ENCODE measurements around the gene MAGEC3.
"Not testable (repeated sequence)": the region's sequence is repeated elsewhere in the genome, so short reads cannot be mapped to it uniquely, and the experiment has no call there.

Gene MAGEC3

GRCh38 chrX:141838016-141838415 is at the start of gene MAGEC3:
Gene MAGEC3 (plus strand): TSS chrX:141838316. CDS start chrX:141838316, 0 bp downstream.
- DNase-seq: no peak

- DNase-seq: no peak
Measured at GRCh38 chrX:141791856-141792255, 46.3 kb upstream of the MAGEC3 start.

DNA sequence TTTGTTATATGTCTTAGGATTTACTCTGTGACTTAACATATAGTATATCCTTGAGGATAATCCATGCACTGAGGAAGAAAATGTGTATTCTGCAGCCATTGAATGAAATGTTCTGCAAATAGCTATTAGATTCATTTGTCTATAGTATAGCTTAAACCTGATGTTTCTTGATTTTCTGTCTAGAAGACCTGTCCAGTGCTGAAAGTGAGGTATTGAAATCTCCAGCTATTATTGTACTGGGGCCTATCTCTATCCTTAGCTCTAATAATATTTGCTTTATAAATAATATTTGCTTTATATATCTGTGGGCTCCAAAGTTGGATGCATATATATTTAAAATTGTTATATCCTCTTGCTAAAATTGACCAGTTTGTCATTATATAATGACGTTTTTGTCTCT is 26.7 kb upstream of the MAGEC3 start:
- no peak for DNase-seq

- DNase-seq: no peak
Measured at GRCh38 chrX:141814213-141814857, 23.8 kb upstream of the MAGEC3 start.

- DNase-seq: no peak
Measured at GRCh38 chrX:141815904-141816303, 22.2 kb upstream of the MAGEC3 start.

GRCh38 chrX:141832247-141832646 is 5.9 kb upstream of the MAGEC3 start:
- DNase-seq: no peak

GRCh38 chrX:141839856-141840255 is 1.7 kb downstream of the MAGEC3 start:
- no peak for DNase-seq

- no peak for DNase-seq
Measured at GRCh38 chrX:141857479-141857878, 19.4 kb downstream of the MAGEC3 start.

- DNase-seq: no peak
Measured at GRCh38 chrX:141879616-141880015, 41.5 kb downstream of the MAGEC3 start.

- DNase-seq: not testable (repeated sequence)
Measured at GRCh38 chrX:141888811-141889210, 50.7 kb downstream of the MAGEC3 start.

- no peak for DNase-seq
Measured at GRCh38 chrX:141894733-141895132, 56.6 kb downstream of the MAGEC3 start.

DNA sequence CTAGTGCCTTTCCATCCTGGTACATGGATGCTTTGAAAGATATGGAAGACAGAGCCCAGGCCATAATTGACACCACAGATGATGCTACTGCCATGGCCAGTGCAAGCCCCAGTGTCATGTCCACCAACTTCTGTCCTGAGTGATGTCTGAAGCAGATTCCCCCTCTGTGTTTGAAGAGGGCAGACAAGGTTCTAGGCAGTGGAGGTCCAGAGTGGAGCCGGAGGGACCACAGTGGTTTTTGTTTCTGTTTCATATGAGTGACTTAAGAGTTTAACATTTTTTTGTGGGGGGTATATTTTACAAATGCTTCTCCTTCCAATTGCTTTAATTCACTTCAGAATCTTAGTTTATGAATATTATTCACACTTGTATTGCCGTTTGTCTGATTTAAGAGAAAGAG is 59.6 kb downstream of the MAGEC3 start:
- DNase-seq: no peak

DNA sequence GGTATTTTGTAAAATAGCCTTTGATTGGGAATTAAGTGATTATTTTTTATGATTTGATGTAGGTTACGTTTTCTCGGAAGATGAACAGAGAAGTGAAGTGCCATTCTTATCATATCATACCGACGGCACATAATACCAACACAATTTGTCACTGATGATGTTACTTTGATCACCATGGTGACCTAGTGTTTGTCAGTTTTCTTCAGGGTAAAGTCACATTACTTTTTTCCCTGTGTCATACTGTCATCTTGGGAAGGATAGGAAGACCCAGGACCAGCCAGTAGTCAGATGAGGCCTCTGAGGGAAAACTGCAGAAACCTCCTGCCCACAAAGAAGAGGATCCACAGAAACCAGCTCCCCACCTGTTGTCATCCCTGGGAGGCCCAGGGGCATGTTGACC is 64.2 kb downstream of the MAGEC3 start:
- DNase-seq: no peak

DNA sequence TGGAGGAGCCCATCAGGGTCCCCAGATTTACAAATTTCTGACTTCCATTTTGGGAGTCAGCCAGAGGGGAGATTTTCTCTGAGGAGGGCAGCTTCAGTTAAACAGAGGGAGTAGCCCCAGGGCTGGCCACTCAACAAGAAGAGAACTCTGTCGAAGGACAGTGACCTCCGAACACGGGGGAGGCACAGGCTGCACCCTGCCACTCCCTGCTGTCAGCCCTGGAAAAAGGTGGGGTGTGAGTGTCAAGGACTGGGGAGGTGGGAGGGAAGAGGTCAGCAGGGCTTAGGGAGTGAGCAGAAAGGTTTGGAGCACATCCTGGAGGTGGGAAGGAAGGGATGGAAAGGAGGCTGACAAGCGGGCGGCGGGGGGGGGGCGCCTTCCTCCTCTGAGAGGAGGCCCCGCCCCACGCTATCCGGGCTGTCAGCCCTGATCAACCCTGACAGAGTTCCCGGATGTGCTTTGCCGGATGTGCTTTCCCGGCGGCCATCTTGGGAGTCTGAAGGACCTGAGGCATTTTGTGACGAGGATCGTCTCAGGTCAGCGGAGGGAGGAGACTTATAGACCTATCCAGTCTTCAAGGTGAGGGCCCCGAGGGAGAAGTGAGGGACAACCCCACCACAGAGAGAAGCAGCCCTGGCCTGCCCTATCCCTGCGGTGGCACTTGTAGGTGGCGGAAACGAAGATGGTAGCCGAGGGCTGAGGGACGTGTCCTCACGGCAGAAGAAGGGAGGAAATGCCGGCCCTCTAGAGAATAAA is 65.5 kb downstream of the MAGEC3 start, which contains the start of gene MAGEC1:
Gene MAGEC1 (plus strand): TSS at position 495 of the 756 bp plus-strand sequence. CDS start 1,179 bp downstream, outside the sequence.
- no peak for DNase-seq

GRCh38 chrX:141904262-141904661 is 66.1 kb downstream of the MAGEC3 start:
- no peak for DNase-seq

DNA sequence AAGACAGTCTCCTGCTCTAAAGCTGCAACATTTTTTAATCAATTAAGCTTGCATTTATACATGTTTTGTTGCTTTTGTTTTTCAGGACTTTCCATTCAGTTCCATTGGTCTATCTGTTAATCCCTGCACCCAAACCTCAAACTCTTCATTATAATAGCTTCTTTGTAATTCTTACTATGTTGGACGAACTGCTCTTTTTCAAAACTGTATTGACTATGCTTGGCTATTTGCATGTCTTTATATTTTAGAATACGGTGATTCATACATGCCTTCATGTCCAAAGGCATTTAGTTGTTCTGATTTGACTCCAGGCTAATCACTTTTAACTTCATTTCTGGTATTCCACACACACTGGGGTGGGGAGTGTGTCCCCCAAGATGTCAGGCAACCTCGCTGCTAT is 79.7 kb downstream of the MAGEC3 start:
- no peak for DNase-seq

DNA sequence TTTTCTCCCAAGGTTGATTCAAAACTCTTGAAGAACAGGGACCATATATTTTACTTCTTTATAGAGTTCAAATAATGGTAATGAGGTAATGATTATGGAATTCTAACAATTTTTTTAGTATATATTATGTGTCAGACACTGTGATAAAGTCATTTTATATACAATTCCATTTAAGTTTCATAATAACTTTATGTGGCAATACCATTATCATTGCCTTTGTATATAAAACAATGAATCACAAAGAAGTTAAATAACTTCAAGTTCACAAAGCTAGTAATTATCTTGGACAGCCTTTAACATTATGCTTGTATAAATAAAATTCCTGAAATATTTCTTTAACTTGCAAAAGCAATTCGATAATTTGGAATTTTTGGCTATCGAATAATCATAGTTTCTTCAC is 86.2 kb downstream of the MAGEC3 start:
- DNase-seq: no peak

- DNase-seq: no peak
Measured at GRCh38 chrX:141928432-141928831, 90.3 kb downstream of the MAGEC3 start.

DNA sequence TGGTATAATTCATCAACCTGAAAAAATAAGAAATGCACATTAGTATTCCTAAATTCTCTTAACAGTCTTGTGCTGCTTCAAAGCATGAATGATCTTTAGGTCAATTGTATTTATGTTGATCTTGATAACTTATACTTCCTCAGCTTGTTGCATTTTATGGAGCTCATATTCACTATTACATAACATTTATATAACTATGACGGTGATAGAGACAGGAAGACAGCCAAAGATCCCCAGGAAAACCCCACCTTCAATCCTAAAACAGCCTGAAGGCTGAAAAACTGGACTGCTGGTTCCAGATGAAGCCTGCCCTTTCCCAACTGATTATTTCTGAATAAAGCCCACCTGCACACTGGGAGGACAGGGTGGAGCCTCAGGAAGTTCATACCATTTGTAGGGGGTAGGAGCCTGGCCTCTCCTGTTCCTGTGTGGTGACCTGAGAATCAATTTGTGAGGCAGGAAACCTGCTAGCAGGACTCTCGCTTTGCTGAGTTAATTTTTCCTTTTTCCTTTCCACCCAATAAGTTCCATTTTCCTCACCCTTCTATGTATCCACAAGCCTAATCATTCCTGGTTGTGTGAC is 96.0 kb downstream of the MAGEC3 start:
- no peak for DNase-seq

DNA sequence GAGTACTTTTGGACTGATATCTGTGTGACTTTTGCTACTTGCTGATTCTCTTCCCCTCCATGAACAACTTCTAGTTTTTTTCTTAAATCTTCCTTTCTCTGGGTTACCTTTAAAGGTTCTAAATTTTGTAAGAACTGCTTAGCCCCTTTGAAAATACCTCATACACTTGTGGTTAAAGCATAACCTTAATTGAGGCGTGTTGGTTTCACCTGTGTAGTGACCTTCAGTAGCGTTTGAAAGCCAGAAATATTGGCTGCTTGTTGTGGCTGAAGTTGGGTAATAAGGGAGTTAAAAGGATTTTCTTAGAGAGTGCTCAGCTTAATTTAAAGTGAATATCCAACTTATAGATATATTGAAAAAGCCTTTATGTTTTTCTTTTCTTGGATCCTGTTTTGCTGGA is 97.5 kb downstream of the MAGEC3 start:
- no peak for DNase-seq

DNA sequence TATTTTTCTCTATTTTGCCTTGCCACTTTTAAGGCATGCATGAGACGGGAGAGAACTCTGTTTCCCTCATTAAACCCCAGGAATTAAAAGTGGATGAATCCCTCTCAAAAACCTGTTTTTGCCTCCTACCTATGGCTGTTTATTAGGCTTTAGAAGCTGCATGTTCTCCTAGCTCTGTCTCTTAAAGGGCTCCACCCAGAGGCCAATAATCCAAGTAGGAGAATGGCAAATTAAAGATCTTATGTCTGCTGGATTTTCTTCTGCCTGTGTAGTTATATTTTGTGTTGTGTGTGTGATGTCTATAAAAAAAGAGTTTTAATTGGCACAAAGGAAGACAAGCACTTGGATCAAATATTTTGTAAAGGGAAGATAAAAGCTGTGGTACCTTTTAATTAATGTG is 98.0 kb downstream of the MAGEC3 start:
- DNase-seq: no peak

- no peak for DNase-seq
Measured at GRCh38 chrX:141941234-141941633, 103.1 kb downstream of the MAGEC3 start.

DNA sequence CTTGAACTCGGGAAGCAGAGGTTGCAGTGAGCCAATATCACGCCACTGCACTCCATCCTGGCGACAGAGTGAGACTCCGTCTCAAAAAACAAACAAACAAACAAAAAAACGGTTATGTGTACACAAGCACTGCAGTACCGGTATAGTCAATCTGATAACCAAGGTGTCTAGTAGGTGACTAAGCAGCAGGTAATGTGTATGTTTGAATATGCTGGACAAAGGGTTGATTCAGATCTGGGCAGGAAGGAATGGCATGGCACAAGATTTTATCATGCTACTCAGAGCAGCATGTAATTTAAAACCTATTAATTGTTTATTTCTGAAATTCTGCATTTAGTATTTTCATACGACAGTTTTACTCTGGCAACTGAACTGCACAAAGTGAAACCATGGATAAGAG is 107.3 kb downstream of the MAGEC3 start:
- DNase-seq: no peak

DNA sequence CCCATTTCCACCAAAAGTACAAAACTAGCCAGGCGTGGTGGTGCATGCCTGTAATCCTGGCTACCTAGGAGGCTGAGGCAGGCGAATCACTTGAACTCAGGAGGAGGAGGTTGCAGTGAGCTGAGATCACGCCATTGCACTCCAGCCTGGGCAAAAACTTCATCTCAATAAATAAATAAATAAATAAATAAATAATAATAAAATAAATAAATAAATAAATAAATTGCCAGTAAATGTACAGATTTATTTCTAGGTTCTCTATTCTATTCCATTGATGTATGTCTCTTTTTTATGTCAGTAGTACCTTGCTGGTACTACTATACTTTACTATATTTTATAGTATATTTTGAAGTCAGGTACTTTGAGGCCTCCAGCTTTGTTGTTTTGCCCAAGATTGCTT is 109.2 kb downstream of the MAGEC3 start:
- no peak for DNase-seq
